HG03521 (cell line): ENCODE results near the gene KCNS1.
"Not testable (repeated sequence)": the region's sequence is repeated elsewhere in the genome, so short reads cannot be mapped to it uniquely, and the experiment has no call there.

Experiments
- ATAC-seq: cut with Tn5 transposase; IDR thresholded peaks from one replicate; pipeline ENCODE4 v1.9.1; 2021; ENCODE audit warnings: mild to moderate bottlenecking, moderate library complexity; ENCODE audit not compliant: unreplicated experiment

Gene KCNS1

GRCh38 chr20:45100563-45101245 lies at the start of gene KCNS1:
Gene KCNS1 (minus strand): TSS chr20:45101127. CDS start chr20:45099236, 1,891 bp downstream.
- ATAC-seq, result no peak

GRCh38 chr20:45149062-45149461 lies 48.1 kb upstream of the KCNS1 start:
- ATAC-seq, result no peak

GRCh38 chr20:45140836-45141235 lies 39.9 kb upstream of the KCNS1 start:
- ATAC-seq, result no peak

- ATAC-seq, result not testable (repeated sequence)
These were observed 38.9 kb upstream of the KCNS1 start for GRCh38 chr20:45139733-45140375.

GRCh38 chr20:45138561-45139300 lies 37.8 kb upstream of the KCNS1 start:
- no peak for ATAC-seq

GRCh38 chr20:45136911-45137310 lies 36.0 kb upstream of the KCNS1 start:
- no peak for ATAC-seq

- no peak for ATAC-seq
These were observed 27.2 kb upstream of the KCNS1 start for GRCh38 chr20:45128099-45128498.

GRCh38 chr20:45124365-45124764 lies 23.4 kb upstream of the KCNS1 start, which contains the start of gene WFDC12:
Gene WFDC12 (minus strand): TSS chr20:45124465. CDS start chr20:45124447, 18 bp downstream.
- ATAC-seq, result no peak

GRCh38 chr20:45121388-45121787 lies 20.5 kb upstream of the KCNS1 start:
- ATAC-seq, result no peak

GRCh38 chr20:45119556-45120266 lies 18.8 kb upstream of the KCNS1 start:
- ATAC-seq, result no peak

GRCh38 chr20:45118028-45118427 lies 17.1 kb upstream of the KCNS1 start:
- ATAC-seq, result no peak

- ATAC-seq, result no peak
These were observed 16.7 kb upstream of the KCNS1 start for GRCh38 chr20:45117581-45117980.

- ATAC-seq, result no peak
These were observed 14.9 kb upstream of the KCNS1 start for GRCh38 chr20:45115829-45116228.

- no peak for ATAC-seq
These were observed 14.5 kb upstream of the KCNS1 start for GRCh38 chr20:45115386-45115774.

GRCh38 chr20:45114465-45115385 lies 13.8 kb upstream of the KCNS1 start, which contains the start of gene WFDC5:
Gene WFDC5 (minus strand): TSS chr20:45115174. CDS start chr20:45115083, 91 bp downstream.
- no peak for ATAC-seq

- no peak for ATAC-seq
These were observed 12.9 kb upstream of the KCNS1 start for GRCh38 chr20:45113865-45114264.

- no peak for ATAC-seq
These were observed 11.8 kb upstream of the KCNS1 start for GRCh38 chr20:45112754-45113153.

- ATAC-seq, result no peak
These were observed 11.0 kb upstream of the KCNS1 start for GRCh38 chr20:45111799-45112471.

GRCh38 chr20:45111285-45111684 lies 10.4 kb upstream of the KCNS1 start:
- ATAC-seq, result no peak
